HG03060 (cell line): ENCODE measurements around the gene RESP18.
"Not testable (repeated sequence)": the region's sequence is repeated elsewhere in the genome, so short reads cannot be mapped to it uniquely, and the experiment has no call there.

Experiments used
- ATAC-seq: cut with Tn5 transposase; IDR thresholded peaks from one replicate; pipeline ENCODE4 v1.9.1; 2021; ENCODE audit warnings: low read depth, moderate number of reproducible peaks; ENCODE audit not compliant: unreplicated experiment

RESP18 gene

DNA sequence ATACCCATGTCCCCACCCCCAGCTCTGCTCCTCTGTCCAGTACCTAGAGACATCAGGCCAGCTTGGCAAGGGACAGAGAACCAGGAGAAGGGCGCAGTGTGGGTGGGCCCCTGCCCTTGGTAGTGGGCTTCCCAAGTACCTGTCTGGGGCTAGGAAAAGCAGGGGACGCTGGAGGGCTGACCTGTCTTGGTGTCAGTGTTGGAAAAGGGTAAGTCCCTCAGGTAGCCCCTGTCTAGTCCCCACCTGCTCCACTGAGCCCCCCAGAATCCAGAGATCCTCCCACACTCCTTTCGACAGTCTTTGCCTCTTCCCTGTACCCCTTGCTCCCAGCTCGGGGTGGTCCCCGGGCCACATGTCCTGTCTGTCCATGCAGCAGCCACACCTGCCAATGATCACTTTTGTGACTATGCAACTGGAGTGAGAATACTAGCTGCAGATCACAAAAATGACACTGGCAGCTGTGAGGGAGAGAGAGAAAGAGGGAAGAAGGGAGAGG is 38.8 kb downstream of the RESP18 start:
- no peak for ATAC-seq

DNA sequence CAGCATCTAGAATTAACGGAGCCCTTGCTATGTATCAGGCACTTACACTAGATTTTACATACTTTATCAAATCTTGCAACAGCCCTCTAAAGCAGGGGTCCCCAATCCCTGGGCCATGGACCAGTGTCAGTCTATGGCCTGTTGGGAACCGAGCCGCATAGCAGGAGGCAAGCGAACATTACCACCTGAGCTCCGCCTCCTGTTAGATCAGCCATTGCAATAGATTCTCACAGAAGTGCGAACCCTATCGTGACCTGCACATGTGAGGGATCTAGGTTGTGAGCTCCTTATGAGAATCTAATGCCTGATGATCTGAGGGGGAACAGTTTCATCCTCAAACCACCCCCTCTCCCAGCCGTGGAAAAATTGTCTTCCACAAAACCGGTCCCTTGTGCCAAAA is 39.9 kb downstream of the RESP18 start:
- ATAC-seq: no peak

DNA sequence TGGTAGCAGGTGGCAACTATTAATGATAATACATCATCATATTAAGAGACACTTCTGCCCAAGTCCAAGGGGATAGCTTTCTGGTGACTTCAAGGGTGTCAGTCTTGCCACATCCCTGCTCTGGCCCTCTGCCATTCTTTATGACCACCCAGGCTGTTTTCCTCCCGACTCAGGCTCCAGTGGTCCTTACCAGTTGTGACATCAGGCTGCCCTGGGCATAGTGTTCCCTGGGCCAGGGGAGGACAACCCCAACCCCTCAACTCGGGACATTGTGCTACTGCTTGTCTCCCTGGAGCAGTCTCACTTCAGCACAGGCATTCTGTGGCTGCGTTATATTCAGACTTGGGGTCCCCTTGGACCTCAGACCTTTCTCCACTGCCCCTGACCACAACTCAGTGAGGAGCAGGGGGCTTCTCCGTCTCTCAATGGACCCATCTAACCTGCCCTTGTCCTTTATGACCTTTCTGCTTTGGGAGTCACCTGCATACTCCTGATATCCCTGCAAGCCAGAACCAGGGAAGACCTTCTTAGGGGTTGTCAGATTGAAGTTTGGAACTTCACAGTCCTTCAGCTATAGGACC is 40.5 kb downstream of the RESP18 start:
- ATAC-seq: no peak

DNA sequence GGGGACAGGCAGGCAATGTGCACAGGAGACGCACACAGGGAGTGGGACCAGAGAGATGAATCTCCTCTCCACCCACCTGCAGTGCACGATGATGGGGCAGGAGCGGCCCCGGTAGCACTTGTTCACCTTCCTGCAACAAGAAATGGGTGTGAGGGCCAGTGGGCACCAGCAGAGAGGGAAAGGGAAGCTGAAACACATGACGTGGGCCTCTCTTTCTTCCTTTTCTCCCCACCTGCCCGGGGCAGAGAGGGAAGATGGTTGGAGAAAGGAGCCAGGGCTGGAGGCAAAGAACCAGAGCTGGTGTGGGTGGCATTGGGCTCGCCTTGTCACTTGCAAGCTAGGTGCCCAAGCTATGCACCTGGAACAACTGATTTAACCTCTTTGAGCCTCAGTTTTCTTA is 41.1 kb downstream of the RESP18 start:
- ATAC-seq: no peak

GRCh38 chr2:219290381-219291171 is 42.0 kb downstream of the RESP18 start:
- no peak for ATAC-seq

GRCh38 chr2:219289537-219290361 is 42.8 kb downstream of the RESP18 start:
- ATAC-seq: no peak

GRCh38 chr2:219289195-219289536 is 43.4 kb downstream of the RESP18 start:
- ATAC-seq: no peak

DNA sequence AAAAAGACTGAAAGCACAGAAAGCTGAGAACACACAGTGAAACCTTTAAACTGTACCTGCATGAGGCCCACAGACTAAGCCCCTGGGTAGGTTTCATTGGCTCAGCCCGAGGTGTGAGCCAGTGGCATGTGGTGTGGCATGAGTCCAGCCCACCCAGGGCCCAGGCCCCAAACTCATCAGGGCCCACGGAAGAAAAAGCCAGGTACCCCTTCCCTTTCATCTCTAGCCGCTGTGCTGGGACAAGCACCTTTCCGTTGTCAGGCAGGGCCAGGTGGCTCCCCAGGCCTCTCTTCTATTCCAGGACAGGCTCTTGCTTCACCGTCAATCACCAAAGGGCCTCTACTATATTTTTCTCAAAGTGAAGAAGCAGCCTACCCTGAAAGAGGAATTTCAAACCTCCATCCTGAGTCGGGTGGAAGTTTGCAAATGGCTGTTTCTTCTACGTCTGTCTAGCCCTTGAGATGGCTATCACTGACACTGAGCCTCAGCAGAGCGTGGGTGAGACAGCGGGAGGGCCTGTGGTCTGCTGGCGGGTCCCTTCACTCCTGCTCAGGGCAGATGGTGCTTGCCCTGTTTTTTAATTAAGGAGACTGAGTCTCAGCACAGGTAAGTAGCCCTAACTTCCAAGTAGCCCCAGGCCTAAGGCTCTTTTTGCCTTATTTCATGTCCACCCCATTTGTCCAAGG is 44.8 kb downstream of the RESP18 start:
- ATAC-seq: no peak

- not testable (repeated sequence) for ATAC-seq
These were observed 45.5 kb downstream of the RESP18 start for GRCh38 chr2:219287116-219287440.

- no peak for ATAC-seq
These were observed 46.0 kb downstream of the RESP18 start for GRCh38 chr2:219286436-219287115.

DNA sequence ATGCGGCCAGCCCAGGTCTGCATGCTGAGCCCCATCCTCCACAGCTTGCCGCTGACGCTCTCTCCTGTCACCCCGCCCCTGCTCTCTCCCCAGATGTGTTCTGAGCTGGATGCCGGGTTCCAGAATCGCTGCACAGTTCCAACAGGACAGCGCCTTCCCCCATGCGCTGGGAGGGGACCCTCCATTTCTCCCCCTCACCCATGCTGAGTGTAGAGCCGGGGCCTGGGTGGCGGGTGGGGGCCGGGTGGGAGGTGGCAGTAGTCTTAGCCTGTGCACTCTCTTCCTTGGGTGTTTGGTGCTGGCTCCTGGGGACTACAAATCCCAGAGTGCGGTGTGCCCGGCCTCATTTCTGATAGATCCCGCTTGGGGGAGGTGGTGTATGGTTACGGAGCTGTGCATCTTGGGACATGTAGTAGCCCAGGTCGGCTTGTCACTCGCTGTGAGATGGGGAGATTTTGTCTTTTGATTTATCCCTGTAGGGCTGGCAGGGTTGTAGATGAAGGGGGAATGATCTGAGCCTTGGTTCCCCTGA is 46.6 kb downstream of the RESP18 start:
- no peak for ATAC-seq

DNA sequence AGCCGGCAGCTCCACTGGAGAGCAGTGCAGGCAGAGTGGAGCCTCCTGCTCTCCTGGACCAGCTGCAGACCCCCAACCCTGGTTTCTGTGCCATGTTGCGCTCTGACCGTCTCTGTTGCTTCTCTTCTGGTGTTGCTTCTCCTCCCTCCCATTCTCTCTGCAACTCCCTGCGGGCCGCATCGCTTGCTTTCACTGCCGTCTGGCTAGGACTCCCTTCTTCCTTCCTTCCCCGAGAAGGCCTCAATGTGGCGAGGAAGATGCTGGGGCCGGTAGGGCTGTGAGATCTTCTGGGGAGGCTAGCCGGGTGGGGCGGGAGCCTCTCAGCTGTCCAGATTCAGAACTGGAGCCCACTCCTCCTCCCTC is 47.2 kb downstream of the RESP18 start:
- no peak for ATAC-seq

DNA sequence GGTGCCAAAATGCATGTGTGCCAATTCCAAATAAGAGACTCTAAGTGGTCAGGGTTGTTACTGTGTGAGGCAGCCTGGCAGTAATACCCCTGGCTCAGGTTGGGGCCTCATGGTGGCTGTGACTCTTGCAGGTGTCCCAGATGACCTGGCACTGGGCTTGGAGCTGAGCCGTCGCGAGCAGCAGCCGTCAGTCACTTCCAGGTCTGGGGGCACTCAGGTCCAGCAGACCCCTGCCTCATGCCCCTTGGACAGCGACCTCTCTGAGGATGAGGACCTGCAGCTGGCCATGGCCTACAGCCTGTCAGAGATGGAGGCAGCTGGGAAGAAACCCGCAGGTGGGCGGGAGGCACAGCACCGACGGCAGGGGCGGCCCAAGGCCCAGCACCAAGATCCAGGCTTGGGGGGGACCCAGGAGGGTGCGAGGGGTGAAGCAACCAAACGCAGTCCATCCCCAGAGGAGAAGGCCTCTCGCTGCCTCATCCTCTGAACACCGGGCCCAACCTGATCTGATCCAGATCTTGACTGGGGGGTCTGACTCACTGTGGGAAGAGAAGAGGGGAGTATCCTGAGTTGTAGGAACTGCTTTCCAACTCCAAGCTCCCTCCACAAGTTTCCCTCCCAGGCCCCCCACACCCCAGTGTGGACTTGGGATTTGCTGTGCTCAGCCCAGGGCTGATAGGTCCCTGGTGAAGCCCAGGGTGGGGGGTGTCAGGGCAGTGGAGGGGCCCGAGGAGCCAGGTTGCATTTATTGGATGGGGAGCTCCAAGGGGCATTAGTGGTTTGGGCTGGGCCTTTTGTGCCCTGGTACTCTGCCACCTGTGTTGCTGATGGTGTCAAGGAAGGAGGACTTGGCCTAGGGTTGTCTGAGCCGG is 47.8 kb downstream of the RESP18 start:
- ATAC-seq: no peak

- ATAC-seq: no peak
These were observed 49.5 kb downstream of the RESP18 start for GRCh38 chr2:219282943-219283581.

- ATAC-seq: no peak
These were observed 50.2 kb downstream of the RESP18 start for GRCh38 chr2:219282375-219282774.

GRCh38 chr2:219281588-219281987 is 51.0 kb downstream of the RESP18 start:
- ATAC-seq: no peak

- no peak for ATAC-seq
These were observed 51.9 kb downstream of the RESP18 start for GRCh38 chr2:219280651-219281050.

DNA sequence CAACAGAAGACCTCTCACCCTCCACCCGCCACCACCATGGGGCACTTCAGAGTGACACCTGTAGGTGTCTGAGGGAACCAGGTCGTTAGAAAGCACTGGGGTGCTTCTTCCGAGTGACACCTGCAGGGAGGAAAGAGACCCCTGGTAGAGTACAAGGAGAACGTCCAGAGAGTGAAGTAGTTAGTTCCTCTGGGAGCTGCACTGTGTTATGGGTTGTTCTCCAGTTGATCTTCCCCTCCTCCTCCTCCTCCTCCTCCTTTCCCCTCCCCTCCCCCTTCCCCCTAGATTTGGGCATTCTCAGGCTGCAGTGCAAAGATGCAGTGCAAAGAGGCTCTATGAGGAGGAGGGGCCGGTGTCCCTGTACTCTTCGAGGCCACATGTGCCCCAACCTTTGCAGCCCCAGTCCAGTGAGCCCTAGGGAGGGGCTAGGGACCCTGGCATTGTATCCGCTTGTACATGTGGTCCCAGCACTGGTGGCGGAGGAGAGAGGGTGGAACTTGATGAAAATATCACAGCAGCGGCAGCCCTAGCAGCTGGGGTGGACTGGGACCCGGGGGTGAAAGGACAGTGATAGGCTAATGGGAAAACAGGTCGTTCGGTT is 52.5 kb downstream of the RESP18 start:
- no peak for ATAC-seq
